M059J (cell line): ENCODE data around the gene MAP2K5. TPM values are rescaled to one million over a fixed set of nuclear protein-coding genes. Genes with fewer than 3 reads are reported as not detected.

ENCODE experiments used
- DNase-seq: peaks from one replicate; pipeline ENCODE4 v3.0.0-alpha.2; 2012; ENCODE audit warnings: low read depth
- total RNA-seq: library from RNA; depleted of rRNA; stranded (reverse); fragments of >200 nt; shearing (Covaris generic); gene quantifications from 2 replicates; pipeline ENCODE4 v1.2.3, GENCODE V29; 2014

Gene MAP2K5
- total RNA-seq, 1 experiment from 2014 or later, result 5.5 TPM

- DNase-seq, result peak; percentile 60
Observed at GRCh38 chr15:67521783-67522568, 20.5 kb upstream of the MAP2K5 start.

- DNase-seq, result no peak
Observed at GRCh38 chr15:67523330-67523729, 19.2 kb upstream of the MAP2K5 start.

- peak; percentile 52 for DNase-seq
Observed at GRCh38 chr15:67524235-67524634, 18.3 kb upstream of the MAP2K5 start.

GRCh38 chr15:67528513-67528912, 14.0 kb upstream of the MAP2K5 start:
- DNase-seq, result no peak

DNA sequence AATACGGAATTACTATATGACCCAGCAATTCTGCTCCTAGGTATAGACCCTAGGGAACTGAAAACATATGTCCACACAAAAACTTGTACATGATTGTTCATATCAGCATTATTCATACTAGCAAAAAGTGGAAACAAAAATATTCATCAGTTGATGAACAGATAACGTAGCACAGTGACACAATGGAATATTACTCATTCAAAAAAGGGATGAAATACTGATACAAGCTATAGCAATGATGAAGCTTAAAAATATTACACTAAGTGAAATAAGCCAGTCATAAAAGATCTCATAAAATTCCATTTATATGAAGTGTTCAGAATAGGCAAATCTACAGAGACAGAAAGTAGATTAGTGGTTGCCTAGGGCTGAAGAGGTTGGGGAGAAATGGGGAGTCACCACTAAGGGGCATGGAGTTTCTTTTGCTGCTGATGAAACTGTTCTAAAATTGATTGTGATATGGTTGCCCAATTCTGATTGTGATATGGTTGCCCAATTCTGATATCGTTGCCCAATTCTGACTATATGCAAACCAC, 11.1 kb upstream of the MAP2K5 start:
- DNase-seq, result peak; percentile 78

DNA sequence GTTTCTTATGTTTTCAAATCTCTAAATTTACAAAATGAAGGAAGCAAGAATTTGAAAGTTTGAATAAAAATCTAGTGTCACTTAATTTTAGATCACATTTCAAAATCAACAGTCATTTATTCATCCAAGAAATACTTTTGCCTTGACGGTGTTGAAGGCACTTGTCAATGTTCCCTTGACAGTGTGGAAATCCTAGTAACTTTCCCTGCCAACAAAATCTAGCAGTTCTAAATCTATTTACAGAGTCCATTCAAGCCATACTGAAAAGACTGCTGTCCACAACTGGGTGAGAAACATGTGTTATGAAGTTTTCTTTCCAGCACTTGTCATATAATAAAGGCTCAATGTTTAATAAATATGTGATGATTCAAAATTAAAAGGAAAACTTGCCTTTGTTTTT, 8.6 kb upstream of the MAP2K5 start:
- no peak for DNase-seq

DNA sequence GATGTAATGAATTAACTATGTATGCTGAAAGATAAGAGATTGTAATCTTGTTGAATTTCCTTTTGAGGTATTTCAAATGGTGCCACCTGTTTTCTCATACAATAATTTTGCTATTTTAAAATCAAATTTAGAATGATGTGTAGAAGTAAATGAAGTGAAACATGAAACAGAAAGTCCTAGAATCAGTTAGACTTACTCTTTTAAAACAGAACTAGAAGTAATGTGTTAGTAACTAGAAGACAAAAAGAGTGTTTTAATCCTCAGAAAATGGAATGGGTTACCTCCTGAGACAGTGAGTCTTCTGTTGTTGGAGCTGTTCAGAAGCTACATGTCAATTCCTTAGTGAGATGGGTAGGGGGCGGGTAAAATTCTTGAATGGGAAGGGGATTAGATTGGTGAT, 8.1 kb upstream of the MAP2K5 start:
- DNase-seq, result no peak

DNA sequence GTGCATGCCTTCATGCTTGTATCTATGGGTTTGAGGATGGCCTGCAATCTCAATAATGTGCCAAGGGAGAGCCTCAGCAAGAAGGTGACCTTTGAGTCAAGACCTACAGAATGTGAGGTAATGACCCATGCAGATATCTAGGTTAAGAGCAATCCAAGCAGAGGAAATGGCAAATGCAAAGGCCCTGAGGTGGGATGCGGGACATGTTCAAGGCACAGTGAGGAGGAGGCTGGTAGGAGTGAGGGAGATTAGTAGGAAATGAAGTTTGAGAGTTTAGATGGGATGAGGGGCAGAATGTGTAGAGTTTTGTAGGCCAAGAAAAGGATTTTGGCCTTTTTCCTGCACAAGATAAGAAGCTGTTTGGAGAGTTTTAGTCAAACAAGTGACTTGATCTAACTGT, 4.7 kb upstream of the MAP2K5 start:
- DNase-seq, result no peak

DNA sequence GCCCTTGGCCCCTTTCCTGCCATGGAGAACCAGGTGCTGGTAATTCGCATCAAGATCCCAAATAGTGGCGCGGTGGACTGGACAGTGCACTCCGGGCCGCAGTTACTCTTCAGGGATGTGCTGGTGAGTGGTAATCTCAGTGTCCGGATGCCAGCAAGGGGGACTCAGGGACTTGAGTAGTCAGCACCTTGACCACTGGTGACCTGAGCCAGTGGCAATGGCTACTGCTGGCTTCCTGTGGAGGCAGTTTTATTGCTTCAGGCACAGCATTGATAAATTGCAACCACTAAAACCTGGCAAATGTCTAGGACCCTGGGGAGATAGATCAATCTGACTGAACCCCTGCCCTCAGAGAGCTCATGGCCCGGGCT, 830 bp downstream of the MAP2K5 start:
- DNase-seq, result peak; percentile 38

GRCh38 chr15:67544475-67544874, 2.0 kb downstream of the MAP2K5 start:
- DNase-seq, result no peak

DNA sequence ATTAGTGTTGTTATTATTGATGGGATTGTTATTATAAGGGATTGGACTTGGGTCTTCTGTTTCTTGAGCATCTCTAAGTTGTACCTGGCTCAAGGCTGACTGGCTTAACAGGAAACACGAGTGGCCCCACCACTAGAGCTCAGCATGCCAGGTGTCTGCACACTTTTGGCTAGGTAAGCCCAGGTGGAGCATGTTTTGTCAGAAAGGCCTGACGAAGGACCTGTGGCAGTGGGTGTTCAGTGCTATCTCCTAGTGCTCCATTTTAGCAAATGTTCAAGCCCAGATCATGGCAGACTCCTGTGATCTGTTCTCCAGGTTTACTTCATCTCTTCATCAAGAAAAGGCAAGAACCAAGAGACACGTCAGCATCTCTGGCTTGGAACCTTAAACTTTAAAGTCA, 3.4 kb downstream of the MAP2K5 start:
- DNase-seq, result no peak

DNA sequence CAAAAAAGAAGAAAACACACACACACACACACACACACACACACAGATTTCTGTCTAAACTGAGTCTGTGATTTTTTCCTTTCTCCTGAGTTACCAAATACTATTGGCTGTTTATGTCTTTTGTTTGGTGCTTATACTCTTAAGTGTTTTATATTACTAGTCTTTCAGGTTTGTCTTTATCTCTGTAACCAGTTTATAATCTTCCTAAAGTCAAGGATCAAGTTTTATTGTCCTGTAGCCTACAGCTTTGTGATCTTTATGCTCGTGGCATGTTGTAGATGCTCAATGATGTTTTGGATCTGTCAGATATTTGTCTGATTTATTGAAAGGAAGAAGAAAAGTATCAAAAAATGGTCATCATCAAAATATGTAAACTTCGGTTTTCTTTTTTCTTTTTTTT, 4.6 kb downstream of the MAP2K5 start:
- no peak for DNase-seq

DNA sequence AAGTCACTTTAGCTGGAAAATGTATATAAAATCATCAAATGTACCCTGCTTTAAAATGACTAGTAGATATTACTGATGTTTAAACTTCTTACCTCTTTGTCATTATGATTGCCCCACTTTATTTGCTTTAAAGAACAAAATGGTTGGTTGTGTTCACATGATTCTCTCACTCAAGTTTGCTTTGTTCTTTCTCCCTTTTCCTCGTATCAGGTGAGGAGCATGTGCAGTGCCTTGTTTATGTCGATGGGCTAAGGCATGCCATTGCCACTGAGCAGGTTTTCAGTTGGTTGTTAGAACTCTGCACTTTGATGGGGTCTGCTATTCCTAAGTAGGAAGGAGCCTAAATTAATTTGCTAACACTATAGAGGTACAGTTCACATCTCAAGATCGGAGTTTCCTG, 5.3 kb downstream of the MAP2K5 start:
- DNase-seq, result no peak

- DNase-seq, result peak; percentile 30
Observed at GRCh38 chr15:67548236-67548852, 5.8 kb downstream of the MAP2K5 start.

DNA sequence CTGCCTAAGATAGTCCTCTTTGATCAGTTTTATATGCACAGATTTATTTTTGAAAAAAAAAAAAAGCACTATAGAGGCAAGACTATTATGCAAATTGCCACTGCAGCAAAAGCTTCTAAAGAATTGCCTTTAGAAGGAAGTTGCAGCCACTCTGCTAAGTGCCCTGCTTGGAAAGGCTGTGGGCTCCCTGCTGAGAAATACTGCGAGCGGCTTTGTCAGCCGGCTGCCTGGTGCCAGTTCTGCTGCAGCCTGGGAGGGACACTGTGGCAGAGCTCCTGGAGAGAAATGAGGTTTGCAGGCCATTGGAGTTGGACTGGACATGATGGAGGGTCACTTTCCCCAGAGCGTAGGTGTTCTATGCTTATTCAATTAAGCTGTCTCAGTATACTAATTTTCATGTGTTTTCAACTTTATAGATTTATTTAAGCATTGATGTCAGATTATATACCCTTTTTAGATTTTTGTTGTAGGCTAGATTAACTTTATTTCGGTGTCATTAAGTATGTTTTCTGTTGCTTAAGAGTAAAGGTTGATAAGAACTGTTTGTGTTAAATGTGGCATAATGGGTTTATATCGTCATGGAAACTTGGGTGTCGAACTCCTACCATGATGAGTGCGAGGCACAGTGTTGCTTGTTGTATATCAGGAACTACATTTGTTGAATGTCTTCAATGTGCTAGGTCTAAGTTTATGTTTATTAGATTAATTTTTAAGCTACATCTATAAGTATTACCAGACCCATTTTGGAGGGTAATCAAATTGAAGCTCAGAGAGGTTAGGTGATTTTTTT, 6.6 kb downstream of the MAP2K5 start:
- no peak for DNase-seq

DNA sequence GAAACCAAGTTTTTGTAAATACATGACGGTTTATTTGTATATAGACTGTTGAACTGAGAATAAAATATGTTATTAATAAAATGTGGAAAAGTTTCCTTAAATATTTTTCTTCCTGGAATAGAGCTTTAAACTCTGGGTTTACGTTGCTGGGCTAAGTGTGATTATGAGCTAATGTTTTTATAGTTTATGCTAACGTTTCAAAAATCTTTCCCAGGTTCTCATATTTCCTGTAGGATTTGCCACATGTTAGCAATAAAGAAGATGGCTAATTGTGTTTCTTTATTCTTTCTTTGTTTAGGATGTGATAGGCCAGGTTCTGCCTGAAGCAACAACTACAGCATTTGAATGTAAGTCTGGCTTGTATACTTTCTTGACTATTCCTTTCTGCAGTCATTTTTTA, 7.2 kb downstream of the MAP2K5 start:
- no peak for DNase-seq

GRCh38 chr15:67550522-67550921, 8.0 kb downstream of the MAP2K5 start:
- peak; percentile 37 for DNase-seq

DNA sequence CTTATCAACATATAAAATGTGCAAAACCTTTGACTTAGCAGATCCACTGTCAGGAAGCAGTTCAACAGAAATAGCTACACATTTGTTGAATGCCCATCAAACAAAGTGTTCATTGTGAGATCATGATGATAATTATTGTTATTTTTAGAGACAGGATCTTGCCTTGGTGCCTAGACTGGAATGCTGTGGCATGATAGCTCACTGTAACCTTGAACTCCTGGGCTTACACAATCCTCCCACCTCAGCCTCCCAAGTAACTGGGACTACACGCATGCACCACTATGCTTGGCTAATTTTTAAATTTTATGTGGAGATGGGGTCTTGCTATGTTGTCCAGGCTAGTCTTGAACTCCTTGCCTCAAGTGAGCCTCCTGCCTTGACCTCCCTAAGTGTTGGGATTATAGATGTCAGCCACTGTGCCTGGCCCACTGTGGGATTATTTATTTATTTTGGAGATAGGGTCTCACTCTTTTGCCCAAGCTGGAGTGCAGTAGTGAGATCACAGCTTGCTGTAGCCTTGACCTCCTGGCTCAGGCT, 8.8 kb downstream of the MAP2K5 start:
- no peak for DNase-seq

DNA sequence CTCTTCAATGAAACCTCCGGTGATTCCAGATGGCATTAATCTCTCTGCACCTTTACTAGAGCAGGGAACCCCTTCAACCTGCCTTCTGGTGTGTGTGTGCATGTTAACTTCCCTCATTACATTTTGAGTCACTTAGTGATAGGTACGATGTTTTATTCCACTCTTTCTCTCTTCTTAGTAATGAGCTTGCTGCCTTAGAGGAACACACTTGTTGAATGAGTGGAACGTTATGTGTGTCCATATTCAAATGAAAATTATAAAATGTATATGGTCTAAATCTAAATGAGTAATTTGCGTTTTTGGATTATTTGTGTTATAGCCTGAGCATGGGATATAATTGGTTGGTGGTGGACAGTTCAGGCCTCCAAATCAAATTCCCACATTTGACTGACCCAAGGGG, 12.1 kb downstream of the MAP2K5 start:
- DNase-seq, result no peak

GRCh38 chr15:67556976-67557570, 14.6 kb downstream of the MAP2K5 start:
- DNase-seq, result no peak

GRCh38 chr15:67558502-67558901, 16.0 kb downstream of the MAP2K5 start:
- no peak for DNase-seq

GRCh38 chr15:67559158-67559557, 16.7 kb downstream of the MAP2K5 start:
- DNase-seq, result no peak
